ENCODE results near the gene SFTPD.

- TF ChIP-seq ARNT (IDR thresholded peaks at IDR 0.05) (no peak), FOXM1 (IDR thresholded peaks at IDR 0.05; ENCODE audit: borderline replicate concordance) (no peak), PKNOX1 (IDR thresholded peaks at IDR 0.05) (no peak), L3MBTL2 (conservative IDR thresholded peaks at IDR 0.05) (no peak), SP1 (IDR thresholded peaks at IDR 0.05) (no peak), ELF4 (IDR thresholded peaks at IDR 0.05) (no peak)
Observed at GRCh38 chr10:79948976-79949722, at the start of gene SFTPD.

Data from HEK293T (cell line).